Activated effector memory CD4-positive, alpha-beta T cell treated with anti-CD3 and anti-CD28 coated beads, Interleukin-2, amount 50 U/mL, for 16 hours (primary cell): ENCODE data around the gene ETS1.
A peak's percentile ranks its signal among the peaks of the same experiment; 100 is the strongest.

ENCODE experiments used
- DNase-seq: peaks from one replicate; pipeline ENCODE4 v3.0.0-alpha.2; 2020

The ETS1 gene

GRCh38 chr11:128533472-128533871, 53.9 kb downstream of the ETS1 start:
- DNase-seq, result no peak

DNA sequence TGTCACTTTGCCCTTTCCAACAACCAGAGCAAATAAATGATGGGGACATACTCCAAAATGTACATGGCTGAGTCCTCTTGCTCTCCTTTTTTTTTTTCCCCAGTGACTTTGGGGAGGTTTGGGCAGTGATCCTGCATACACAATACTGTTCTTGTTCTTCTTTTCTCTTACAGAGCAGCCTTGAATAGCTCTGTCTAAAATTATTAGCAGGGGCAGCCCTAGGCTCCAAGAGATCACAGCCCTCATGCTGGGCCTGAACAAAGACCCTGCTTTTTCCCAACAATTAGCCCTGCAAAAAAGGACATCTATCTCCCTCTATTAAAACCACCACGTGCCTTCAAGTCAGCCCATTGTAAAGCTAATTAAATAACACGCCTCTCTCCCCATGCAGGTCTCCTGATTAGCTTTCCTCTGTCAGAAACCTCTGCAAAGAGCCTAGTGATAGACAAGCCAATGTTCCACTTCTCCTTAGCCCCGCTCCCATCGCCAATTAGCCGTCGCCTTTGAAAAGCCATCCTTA, 54.7 kb downstream of the ETS1 start:
- DNase-seq, result no peak

DNA sequence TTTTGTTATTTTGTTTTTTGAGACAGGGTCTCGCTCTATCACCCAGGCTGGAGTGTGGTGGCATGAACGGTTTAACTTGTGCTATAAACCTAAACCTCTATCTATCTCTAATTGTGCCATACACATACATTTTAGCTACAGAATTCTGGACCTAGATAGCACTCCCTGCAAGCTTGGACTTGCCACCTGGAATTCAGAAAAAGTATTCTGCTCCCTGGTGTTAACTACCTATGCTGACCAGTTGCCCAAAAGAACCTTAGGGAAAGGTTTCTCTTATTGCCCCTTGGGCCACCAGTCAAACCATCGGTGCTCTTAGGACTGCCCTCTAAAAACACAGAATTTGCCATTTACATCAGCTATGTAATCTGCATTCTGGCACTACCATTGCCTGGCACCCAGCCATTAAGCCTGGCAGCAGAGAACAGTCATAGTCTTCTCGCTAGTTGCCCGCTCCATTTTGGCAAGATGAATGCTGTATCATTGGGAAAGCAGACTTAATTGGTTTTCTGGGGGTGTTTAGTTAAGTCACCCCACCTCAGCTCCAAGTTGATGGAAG, 55.3 kb downstream of the ETS1 start:
- DNase-seq, result no peak

DNA sequence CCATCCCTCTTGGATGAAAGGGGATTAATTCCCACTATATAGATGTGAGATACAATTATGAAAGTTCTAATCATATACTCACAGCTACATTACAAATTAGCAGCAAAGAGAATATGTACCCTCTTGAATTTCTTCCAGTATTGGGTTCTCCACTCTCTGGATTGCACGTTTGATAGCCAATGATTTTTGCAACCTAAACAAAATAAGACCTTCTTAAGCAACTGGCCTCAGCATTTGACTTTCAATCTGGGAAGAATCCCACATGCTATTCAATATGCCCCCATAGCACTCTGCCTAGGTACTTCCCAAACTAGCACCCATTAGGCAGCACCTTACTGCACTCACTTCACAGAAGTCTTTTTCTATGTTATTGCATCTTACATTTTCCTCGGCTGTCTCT, 55.8 kb downstream of the ETS1 start:
- no peak for DNase-seq

DNA sequence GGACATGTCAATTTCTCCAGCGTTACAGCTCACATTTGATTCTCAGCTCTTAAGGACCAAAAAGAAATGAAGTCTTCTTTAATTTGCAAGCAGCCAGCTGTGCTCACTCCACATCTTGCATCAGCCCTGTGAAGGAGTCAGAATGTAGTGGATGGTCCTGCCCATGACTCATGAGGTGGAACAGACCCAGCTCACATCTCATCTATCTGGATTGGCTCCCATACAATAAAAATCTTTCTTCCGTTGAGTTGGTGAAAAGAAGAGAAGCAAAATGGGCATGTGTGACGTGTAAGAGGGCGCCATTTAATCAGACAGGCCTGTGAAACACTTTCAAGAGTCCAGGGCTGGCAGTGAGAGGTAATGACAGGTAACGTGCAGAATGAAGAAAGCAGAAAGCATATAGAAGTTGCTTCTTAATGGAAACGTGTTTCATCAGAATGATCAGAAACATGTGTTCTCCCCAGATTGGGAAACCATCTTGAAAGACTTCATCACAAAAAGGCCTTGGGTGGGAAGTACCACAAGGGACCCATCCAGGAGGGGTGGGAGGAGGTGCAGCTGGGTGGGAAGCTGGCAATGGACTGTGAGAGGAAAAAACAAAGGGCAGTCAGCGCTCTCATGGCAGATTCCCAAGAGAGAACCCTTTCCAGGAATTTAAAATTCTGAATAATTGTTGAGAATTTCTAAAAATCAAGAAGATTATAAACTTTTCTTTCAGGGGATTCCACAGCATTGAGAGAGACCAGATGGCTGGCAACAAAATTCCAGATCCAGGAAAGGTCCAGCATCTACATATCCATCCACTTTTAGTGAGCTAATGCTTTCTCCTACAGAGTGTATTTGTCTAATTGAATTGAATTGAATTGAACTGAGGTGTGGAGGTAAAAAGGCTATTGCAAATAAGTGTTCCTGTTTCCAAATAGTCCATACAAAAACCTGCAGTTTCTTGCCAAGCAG, 57.0 kb downstream of the ETS1 start:
- DNase-seq, result no peak

GRCh38 chr11:128528294-128528693, 59.1 kb downstream of the ETS1 start:
- DNase-seq, result no peak

- DNase-seq, result no peak
Measured at GRCh38 chr11:128527046-128527445, 60.3 kb downstream of the ETS1 start.

- no peak for DNase-seq
Measured at GRCh38 chr11:128525411-128526243, 61.7 kb downstream of the ETS1 start.

GRCh38 chr11:128524172-128524571, 63.2 kb downstream of the ETS1 start:
- DNase-seq, result no peak

DNA sequence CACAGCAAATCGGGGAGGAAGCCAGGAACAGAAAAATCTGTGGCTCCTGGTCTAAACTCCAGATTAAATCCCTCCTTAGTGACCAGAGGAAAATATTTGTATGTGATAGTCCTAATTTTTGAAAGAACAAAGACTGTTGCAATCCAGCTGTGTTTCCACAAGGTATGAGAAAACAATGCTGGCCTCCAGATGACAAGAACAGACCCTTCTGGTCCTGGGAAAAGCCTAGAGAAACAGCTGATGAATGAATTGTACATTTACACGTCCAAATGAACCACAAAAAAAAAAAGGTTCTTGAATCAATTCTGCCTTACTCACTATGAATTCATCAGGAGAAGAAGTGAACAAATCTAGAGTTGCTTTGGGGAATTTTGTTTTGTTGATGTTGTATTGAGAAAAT, 63.7 kb downstream of the ETS1 start:
- no peak for DNase-seq

DNA sequence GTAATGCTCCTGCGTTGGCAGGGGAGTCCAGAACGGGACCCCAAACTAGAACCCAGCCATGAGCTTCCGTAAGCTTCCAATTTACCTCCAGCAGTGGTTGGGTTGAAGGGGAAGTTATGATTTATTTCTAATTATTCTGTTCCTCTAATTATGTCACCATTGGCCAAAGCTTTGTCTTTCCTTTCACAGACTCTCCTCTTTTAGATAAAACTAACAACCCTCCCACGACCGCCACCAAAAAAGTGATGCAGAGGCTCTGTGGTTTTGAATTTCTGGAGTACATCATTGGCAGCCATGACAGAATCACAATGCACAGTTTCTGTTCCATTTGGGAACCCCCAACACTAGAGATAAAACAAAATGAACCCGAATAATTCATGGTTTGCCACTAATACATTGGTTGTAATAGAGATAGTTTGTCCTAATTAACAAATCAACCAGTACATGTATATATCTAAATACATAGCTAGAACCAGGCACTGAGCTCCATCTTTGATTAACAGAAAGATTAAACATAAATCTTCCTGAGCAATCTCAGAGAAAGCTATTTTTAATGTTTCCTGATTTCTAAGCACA, 64.3 kb downstream of the ETS1 start:
- DNase-seq, result peak; percentile 88

- DNase-seq, result peak; percentile 96
Measured at GRCh38 chr11:128522055-128522942, 65.1 kb downstream of the ETS1 start.

DNA sequence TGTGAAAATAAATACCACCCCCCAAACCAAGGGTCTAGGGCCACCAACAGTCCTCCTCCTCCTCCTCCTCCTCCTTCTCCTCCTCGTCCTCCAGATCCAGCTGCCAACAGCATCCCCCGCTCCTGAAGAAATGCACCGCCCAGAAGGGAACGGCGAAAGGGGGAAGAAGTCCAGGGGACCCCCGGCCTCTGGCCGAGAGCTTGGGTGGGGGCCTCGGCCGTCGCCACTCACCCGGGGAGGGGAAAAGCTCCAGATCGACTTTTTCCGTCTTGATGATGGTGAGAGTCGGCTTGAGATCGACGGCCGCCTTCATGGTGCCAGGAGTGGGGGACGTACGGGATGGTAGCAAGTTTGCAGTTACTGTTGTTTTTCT, 65.7 kb downstream of the ETS1 start:
- peak; percentile 76 for DNase-seq

DNA sequence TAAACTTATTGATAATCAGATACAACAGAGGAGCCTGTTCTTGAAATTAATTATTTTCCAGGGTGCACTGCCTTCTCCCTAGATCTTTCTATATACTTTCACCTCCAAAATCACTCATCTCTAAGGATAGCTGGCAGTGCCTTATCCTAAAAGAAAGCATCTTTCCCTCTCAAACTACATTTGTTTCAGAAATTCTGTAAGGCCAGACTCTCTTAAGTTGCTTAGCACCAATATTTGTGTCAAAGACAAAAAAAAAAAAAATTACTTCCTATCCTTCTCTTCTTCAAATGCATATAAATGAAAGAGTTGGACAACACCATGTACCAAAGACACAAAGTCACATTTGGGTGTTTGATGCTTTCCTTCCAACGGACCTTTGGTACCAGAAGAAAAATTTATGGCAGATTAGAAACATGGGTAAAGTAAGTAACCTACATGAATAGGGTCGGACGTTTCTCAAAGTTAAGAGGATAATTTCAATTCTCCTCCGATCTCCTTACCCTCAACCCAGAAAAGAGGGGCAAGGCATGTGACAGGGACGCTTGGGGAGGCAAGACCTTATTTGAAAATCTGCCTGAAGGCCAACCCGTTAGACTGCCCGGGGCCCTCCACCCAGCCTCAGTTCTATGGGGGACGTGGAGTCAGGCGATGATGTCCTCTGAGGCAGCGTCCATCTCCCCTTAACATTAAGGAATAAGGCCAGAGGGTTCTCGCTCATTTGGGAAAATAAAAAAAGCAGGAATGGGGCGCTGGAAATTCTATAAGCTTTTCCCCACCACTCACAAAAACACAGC, 66.3 kb downstream of the ETS1 start:
- DNase-seq, result no peak

DNA sequence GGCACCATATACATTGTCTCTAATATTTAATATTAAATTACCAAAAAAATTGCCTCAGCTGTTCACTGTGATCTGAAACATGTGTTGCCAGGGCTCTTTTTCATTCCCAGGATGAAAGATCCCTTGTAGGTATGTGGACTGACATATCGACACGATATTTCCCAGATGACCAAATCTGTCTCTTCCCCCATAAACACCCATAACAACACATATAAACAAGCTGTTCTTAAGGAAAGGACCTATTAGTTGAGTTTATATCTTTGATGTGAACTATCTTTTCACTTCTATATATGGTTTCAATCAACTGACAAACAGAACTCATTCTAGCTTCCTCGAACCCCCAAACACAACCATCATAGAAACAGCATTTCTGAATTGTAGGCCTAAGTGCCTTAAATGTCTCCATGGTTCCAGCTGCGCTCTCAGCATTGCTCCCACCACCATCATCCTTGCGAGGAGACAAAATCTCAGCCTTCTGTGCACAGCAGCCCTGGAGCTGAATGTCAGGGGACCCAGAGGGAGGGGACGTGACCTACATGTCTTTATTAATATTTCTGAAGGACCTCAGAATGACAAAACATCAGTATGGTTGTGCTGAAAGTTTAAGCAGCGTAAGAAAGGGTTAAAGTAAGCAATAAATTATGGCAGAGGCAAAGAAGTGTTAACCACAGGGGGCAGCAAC, 67.0 kb downstream of the ETS1 start:
- DNase-seq, result no peak

GRCh38 chr11:128519338-128519737, 68.0 kb downstream of the ETS1 start:
- DNase-seq, result no peak

DNA sequence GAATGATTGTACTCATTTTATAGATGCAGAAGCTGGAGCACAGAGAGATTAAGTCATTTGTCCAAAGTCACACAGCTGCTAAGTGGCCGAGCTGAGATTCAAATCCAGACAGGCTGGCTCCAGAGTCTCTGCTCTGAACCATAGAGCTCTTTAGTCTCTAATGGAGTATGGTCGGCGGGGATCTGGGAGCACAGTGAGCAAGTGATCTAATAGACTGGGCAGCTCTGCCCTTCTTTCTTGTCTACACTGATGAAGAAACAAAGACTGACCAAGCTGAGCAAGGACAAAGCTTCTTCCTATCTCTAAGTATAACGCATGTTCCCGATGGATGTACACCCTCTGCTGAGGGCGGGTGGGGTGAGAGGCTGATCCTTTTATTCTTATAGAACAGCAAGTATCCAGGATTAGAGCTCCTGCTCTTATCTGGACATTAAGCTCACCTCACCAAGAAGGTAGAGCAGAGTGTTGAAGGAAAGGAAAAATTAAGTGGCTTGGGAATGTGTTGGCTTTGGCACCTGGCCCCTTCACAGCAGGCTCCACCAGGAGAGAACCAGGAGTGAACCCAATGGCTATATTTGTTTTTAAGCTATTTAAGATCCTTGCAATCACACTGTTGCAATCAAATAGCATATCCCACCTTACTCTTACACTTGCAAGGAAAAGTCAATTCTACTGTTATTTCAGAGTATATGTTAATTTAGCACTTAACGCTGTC, 68.7 kb downstream of the ETS1 start:
- no peak for DNase-seq

DNA sequence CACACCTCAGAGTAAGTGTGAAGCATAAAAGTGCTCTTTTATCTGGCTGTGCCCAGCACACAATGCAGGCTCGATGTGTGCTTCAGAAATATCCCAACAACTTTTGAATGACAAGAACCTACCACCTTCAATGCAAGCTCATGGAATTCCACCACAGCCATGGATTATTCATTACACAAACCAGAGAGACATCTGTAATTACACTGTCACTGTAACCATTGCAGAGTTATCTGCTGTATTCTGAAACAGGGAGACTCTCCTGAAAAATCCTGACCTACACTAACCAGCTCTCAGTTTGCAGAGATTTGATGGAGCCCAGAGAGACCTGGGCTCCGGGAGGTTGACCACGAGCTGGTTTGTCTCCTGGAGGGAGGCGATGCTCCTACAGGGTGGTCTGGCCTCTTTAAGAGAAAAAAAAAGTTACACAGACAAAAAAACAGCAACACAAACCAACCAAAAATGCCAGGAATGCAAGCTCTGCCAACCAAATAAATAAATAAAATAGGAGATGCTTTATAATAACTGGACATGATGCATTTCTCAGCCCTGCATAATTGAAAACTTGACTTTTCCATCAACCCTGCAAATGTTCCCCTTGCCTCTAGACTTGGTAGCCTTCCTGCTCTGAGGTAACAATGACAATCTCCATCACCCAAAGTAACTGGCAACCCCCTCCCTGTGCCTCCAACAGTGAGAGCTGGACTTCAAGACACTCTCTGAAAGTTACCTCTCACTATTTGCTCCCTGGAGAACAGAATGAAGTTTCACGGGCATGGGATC, 69.7 kb downstream of the ETS1 start:
- DNase-seq, result no peak

- DNase-seq, result no peak
Measured at GRCh38 chr11:128516886-128517285, 70.5 kb downstream of the ETS1 start.
